Epithelial cell of esophagus (primary cell): Measurements from ENCODE around the gene CBFA2T2.

Experiments used
- DNase-seq: peaks from one replicate; pipeline ENCODE4 v3.0.0; 2010; ENCODE audit warnings: low read depth
- H3K4me3 ChIP-seq: 2 replicates; pipeline ENCODE4 v1.5.1; 2011; ENCODE audit warnings: mild to moderate bottlenecking, low read length, control low read depth
- CTCF ChIP-seq: IDR thresholded peaks from 2 replicates; pipeline ENCODE4 v1.5.1; 2011; ENCODE audit warnings: low read depth, mild to moderate bottlenecking, low read length, control low read depth, inconsistent platforms; ENCODE audit not compliant: insufficient read depth; ENCODE audit errors: missing control alignments

CBFA2T2 gene

DNA sequence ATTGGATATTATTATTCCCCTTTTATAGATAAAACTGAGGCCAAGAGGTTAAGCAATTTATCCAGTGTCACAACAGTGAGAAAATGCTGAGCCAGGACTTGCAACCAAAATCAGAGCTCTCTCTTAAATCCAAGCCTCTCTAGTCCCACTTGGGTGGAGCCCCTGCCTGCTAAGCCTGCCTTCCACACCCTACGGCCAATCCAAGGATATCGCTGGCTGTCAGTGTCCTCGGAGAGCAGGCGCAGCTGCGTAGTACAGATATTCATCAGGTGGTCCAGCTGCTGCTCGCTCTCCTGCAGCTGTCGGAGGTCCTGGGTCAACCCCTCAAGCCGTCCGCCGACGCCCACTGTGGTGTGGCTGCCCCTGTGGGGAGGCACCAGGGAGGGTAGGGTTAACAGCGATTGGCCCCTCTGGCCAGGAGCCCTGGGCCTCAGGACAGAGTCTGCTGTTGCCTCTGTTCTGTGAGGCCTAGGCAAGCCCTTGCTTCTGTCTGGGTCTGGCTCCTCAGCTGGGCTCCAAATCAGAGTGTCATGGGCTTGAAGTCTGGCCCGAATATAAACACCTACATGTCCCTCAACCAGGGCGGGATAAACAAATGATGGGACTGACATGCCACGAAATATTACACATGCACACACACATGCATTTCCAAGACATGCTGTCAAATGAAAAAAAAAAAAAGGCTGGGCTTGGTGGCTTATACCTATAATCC is 188.3 kb downstream of the CBFA2T2 start:
- DNase-seq, result no peak
- H3K4me3 ChIP-seq, result no peak overlapping the region
- no peak for TF ChIP-seq CTCF

DNA sequence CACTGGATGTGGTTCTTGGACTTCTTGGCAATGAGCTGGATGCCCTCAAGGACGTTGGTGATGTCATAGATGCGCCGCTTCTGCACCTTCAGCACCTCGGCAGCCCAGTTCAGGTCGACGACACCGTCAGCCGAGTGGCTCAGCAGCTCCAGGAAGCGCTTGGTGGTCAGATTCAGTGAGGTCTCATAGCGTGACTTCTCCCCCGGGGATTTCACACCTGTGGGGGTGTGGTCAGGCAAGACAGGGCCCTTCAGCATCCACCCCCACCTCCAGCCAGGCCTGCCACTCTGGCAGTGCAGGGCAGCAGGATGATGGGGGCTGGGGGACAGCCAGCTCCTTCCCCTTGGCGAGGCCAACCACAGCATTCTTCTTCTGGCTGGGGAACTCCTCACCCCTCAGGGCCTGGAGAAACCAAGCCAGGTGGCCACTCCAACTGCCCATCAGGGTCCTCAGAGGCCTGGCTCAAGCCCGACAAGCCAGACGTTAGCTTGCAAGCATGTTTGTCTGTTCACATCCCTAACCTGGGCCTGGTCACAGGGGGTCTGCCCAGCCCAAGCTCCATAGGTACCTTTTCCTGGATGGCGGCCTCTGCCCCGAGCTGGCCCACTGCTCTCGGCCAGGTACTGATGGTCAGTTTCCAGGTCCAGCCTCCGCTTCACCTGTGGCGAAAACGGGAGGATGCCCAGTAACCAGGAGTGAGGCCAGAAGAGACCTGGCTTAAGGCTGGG is 190.0 kb downstream of the CBFA2T2 start:
- no peak for TF ChIP-seq CTCF
- DNase-seq, result no peak
- H3K4me3 ChIP-seq, result no peak overlapping the region

GRCh38 chr20:33680686-33681085 is 190.8 kb downstream of the CBFA2T2 start:
- TF ChIP-seq CTCF, result no peak
- DNase-seq, result no peak
- H3K4me3 ChIP-seq, result no peak overlapping the region

DNA sequence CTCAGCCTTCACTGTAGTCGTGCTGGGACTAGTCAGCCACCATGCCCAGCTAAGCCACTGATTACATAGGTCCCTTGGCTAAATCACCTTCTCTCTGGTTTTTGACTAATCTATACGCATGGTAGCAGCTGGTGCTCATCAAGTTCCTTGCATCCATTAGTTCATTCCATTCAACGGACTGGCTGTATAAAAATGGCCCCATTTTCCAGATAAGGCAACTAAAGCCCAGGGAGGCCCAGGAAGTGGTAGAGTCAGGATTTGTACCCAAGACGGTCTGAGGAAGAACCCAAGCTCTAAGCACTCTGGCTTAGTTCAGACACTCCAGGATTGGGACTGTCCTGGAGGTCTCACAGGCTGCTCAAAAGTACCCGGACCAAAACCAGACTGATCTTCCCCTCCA is 191.4 kb downstream of the CBFA2T2 start:
- H3K4me3 ChIP-seq, result no peak overlapping the region
- no peak for DNase-seq
- TF ChIP-seq CTCF, result no peak

- no peak overlapping the region for H3K4me3 ChIP-seq
- DNase-seq, result no peak
- TF ChIP-seq CTCF, result no peak
Observed at GRCh38 chr20:33681728-33682353, 191.9 kb downstream of the CBFA2T2 start.

- no peak for TF ChIP-seq CTCF
- H3K4me3 ChIP-seq, result peak overlapping the region; percentile 39
- DNase-seq, result no peak
Observed at GRCh38 chr20:33684533-33685327, 194.8 kb downstream of the CBFA2T2 start.
